GM19351 (cell line): Measurements from ENCODE around the gene C11orf21.

Source experiments
- ATAC-seq: cut with Tn5 transposase; IDR thresholded peaks from one replicate; pipeline ENCODE4 v1.9.1; 2021; ENCODE audit warnings: mild to moderate bottlenecking, moderate library complexity; ENCODE audit not compliant: unreplicated experiment

The C11orf21 gene

DNA sequence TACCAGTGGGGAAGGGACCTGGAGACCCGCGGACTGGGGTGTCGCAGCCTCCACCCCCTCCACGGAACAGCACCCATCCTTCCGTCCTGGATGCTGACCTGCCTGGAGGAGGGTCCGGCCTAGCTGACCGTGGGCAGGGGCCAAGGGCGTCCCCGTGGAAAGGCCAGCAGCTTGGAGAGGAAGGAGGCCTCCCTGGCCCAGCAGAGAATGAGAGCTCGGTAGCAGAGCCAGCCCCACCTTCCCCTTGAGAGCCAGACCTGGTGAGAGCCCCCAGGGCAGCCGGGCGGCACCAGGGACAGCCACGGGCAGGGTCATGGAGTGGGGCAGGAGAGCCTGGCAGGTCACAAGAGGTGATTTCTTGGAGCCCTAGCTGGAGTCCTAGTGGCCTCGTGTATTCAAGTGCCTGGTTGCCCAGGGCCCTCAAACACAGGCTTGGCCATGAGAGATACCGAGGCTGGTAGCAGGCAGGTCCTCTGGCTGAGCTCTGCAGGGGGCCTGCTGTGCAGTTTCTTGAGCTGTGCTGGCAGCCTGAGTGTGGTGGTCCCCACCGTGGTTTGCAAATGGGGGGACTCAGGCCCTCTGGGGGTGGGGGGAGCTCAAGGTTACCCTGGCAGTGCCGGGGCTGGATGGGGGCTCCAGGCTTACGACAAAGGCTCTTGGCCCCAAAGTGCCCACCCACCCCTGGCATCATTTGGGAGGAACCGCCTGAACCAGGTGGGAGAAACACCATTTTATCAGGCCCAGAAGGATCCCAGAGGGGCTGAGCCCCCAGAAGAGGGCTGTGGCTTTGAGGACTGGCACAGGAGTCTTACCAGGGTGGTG, 7.7 kb upstream of the C11orf21 start:
- ATAC-seq: no peak

DNA sequence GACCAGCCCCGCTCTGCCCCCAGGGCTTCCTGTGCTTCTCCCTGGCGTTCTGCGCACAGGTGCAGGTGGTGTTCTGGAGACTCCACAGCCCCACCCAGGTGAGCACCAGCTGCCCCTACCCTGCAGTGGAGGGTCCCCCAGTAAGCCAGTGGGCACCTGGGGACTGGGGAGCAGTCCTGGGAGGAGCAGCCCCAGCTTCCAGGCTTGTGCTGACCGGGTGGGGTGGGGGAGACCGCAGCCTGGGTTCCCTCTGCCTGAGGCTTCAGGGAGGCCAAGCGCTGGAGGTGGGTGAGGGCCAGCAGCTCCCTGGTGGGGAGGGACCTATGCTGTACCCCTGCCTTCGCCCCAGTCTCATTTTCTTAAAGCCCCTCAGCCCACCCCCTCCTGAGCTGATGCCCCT, 7.0 kb upstream of the C11orf21 start:
- ATAC-seq: no peak

- ATAC-seq: no peak
Observed at GRCh38 chr11:2307501-2308331, 6.0 kb upstream of the C11orf21 start.

GRCh38 chr11:2306877-2307500, 5.3 kb upstream of the C11orf21 start:
- no peak for ATAC-seq

DNA sequence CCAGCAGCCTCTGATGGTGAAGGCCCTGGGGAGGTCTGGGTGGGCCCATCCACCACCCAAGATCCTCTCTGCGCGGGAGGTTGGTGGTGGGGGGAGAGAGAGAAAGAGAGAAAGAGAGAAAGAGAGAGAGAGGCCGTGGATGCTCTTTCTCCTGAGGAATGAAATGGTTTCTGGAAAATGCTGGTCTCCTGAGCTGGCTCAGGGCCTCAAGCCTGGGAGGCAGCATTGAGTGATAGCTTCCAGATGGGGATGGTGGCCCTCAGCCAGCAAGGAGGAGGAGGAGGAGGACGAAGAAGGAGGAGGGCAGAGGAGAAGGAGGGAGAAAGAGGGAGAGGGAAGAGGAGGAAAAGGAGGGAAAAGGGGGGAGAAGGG, 4.7 kb upstream of the C11orf21 start:
- ATAC-seq: no peak

GRCh38 chr11:2305788-2306451, 4.2 kb upstream of the C11orf21 start:
- ATAC-seq: no peak

GRCh38 chr11:2305140-2305778, 3.5 kb upstream of the C11orf21 start:
- ATAC-seq: peak; percentile 67

DNA sequence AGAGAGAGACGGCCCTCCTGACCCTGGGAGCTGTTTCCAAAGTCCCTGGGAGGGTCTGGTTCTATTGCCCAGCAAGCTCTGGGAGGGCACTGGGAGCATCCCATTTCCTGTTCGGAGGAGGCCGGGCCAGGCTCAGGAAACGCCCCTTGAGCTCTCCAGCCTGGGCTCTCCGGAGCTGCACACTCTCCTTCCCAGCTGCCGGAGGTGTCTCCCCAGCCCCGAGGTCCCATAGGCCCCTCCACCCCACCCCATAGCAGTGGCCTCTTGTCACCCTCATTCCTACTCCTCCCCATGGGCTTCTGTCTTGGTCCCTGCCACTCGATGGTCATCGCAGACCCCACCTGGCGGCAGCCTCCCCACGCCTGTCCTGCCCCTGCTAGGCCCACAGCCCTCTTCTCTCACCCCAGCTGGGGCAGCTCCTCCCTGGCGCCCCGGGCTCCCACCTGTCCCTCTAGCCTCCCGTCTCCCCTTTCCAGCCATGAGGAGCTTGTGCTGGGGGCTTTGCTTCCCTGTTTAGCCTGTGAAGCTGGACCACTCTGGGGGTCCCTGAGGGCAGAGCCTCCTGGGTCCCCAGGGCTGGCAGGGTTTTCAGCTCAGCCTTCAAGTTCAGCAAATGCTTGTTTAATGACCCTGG, 2.9 kb upstream of the C11orf21 start:
- no peak for ATAC-seq

GRCh38 chr11:2303627-2304505, 2.1 kb upstream of the C11orf21 start:
- ATAC-seq: no peak

DNA sequence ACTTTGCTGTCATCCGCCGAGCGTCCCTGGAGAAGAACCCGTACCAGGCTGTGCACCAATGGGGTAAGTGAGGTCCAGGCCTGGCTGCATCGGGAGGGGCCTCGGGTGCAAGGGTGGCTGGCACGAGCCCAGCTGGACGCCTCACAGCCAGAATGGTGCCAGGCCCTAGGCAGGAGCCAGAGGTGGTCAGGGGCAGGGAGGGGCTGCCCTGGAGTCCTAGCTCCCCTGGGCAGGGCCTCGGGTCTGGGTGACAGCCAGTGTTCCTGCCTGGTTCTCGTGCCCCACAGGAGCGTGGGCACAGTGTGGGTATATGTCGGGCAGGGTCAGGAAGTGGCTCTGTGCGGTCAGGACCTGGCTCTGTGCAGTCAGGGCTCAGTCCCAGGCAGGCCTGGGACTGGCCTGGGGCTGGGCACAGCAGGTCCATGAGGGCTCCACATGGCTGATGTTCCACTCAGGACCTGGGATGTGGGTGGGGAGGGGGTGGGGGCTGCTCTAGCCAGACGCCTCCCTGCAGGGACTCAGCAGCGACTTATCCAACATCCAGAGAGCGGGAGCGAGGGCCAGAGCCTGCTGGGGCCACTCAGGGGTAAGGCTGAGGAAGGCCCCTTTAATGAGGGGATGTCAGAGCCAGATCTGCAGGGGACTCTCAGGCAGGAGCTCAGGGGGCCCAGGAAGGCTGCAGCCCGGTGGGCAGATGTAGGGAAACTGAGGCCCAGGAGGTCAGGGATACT, 1.3 kb upstream of the C11orf21 start:
- ATAC-seq: no peak

- no peak for ATAC-seq
Observed at GRCh38 chr11:2302306-2302895, 683 bp upstream of the C11orf21 start.

DNA sequence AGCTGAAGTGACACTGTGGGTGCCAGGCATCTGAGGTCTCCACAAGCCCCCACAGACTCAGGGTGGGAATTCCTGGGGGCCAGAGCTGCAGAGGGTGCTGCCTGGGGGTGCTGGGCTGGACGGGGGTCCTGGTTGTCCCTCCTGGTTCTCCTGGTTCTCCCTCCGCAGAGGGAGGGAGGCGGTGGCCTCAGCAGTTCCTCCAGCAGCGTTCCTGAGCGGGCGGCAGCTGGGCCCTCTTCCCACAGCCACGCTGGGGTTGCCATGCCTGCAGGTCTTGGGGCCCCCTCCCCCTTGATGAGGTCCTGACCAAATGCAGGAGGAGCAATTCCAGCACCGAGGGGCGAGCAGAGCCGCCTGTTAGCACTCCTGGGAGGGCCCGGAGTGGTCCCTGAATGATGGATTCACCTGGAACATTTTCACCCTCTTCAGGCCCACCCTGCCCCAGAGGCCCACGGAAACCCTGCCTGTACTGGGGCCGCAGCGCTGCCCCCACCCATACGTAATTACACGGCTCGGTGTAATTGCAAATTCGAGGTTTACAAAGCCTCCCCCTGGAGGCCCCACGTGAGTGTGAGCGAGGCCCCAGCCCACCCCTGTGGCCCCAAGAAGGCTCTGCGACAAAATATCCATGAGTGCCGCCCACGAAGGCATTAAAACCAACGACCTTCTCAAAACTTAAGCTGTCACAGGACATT, 635 bp downstream of the C11orf21 start:
- no peak for ATAC-seq

GRCh38 chr11:2300290-2300935, 1.3 kb downstream of the C11orf21 start:
- ATAC-seq: no peak

GRCh38 chr11:2299773-2300172, 1.9 kb downstream of the C11orf21 start:
- ATAC-seq: no peak

GRCh38 chr11:2298795-2299761, 2.6 kb downstream of the C11orf21 start:
- no peak for ATAC-seq
